HG03520 (cell line): Measurements from ENCODE around the gene ASB13.
"Not testable (repeated sequence)": the region's sequence is repeated elsewhere in the genome, so short reads cannot be mapped to it uniquely, and the experiment has no call there.

Experiments used
- ATAC-seq: cut with Tn5 transposase; IDR thresholded peaks from one replicate; pipeline ENCODE4 v1.9.1; 2021; ENCODE audit warnings: mild to moderate bottlenecking, moderate library complexity; ENCODE audit not compliant: unreplicated experiment

The ASB13 gene

GRCh38 chr10:5608608-5609220, 57.7 kb downstream of the ASB13 start:
- no peak for ATAC-seq

- ATAC-seq: no peak
These were observed 58.8 kb downstream of the ASB13 start for GRCh38 chr10:5607594-5607993.

GRCh38 chr10:5606864-5607263, 59.5 kb downstream of the ASB13 start:
- no peak for ATAC-seq

GRCh38 chr10:5606321-5606720, 60.1 kb downstream of the ASB13 start:
- no peak for ATAC-seq

- ATAC-seq: no peak
These were observed 61.4 kb downstream of the ASB13 start for GRCh38 chr10:5604961-5605360.

- ATAC-seq: no peak
These were observed 62.0 kb downstream of the ASB13 start for GRCh38 chr10:5604236-5604925.

- ATAC-seq: no peak
These were observed 62.6 kb downstream of the ASB13 start for GRCh38 chr10:5603848-5604170.

GRCh38 chr10:5603091-5603847, 63.1 kb downstream of the ASB13 start:
- ATAC-seq: no peak

- no peak for ATAC-seq
These were observed 64.4 kb downstream of the ASB13 start for GRCh38 chr10:5601826-5602495.

GRCh38 chr10:5600908-5601307, 65.5 kb downstream of the ASB13 start:
- ATAC-seq: no peak

GRCh38 chr10:5599613-5600520, 66.5 kb downstream of the ASB13 start:
- ATAC-seq: no peak

- no peak for ATAC-seq
These were observed 68.2 kb downstream of the ASB13 start for GRCh38 chr10:5598085-5598690.

- no peak for ATAC-seq
These were observed 69.6 kb downstream of the ASB13 start for GRCh38 chr10:5596611-5597341.

- ATAC-seq: no peak
These were observed 70.4 kb downstream of the ASB13 start for GRCh38 chr10:5595994-5596471.

GRCh38 chr10:5595591-5595990, 70.8 kb downstream of the ASB13 start:
- no peak for ATAC-seq

- ATAC-seq: no peak
These were observed 71.3 kb downstream of the ASB13 start for GRCh38 chr10:5595095-5595494.

GRCh38 chr10:5594271-5595049, 71.9 kb downstream of the ASB13 start:
- ATAC-seq: no peak

GRCh38 chr10:5593347-5593746, 73.0 kb downstream of the ASB13 start:
- ATAC-seq: not testable (repeated sequence)

- ATAC-seq: no peak
These were observed 74.3 kb downstream of the ASB13 start for GRCh38 chr10:5592070-5592469.
